Smooth muscle cell of the brain vasculature (primary cell): ENCODE results near the gene MTRF1L.
A peak's percentile ranks its signal among the peaks of the same experiment; 100 is the strongest.
"Not testable (repeated sequence)": the region's sequence is repeated elsewhere in the genome, so short reads cannot be mapped to it uniquely, and the experiment has no call there.

Experiments used
- DNase-seq: peaks from one replicate; pipeline ENCODE4 v3.0.0-alpha.2; 2012; ENCODE audit warnings: low read depth, low spot score

MTRF1L gene

DNA sequence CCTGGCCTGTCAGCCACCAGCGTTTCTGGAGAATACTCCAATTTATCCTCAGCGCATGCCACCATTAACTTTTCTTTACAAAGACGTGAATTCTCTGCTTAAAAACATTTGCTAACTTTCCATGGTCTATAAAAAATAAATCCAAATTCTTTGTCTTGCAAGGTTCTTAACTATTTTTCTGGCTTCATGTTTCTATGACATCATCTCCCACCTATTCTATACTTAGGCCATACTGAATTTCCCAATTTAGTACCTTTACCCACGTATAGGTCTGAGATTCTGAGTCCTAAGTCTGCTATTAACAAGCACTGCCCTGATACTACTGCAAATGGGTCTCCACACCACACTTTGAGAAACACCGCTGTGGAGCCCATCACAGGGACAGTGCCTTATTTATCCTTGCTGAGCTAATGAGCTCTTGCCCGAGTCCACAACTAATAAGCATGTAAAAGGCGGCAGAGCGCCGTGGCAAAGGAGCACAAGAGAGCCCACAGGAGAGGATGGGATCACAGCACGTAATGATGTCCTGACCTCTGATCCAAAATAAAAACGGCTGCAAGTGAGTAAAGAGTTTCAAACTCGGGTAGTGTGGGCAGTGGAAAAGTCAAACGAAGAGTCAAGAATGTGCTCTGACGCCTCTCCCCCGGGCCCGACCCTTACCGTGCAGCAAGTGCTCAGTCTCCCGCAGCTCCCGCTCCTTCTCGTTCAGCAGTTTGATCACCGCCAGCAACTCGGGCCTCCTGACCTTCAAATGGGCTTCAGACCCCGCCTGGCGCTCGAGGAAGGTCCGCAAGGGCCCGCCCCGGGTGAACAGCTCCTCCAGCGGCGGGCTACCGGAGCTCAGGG lies 519 bp downstream of the MTRF1L start:
- DNase-seq, result no peak

DNA sequence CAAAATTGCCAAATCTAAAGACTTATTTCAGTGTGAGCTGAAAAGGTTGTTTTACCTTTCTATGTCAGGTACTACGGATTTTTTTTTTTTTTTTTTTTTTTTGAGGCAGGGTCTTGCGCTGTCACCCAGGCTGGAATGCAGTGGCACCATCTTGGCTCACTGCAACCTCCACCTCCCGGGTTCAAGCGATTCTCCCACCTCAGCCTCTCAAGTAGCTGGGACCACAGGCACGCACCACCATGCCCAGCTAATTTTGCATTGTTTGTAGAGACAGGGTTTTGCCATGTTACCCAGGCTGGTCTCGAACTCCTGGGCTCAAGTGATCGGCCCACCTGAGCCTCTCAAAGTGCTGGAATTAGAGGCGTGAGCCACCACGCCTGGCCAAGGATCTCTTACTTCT lies 1.7 kb downstream of the MTRF1L start:
- DNase-seq, result not testable (repeated sequence)

DNA sequence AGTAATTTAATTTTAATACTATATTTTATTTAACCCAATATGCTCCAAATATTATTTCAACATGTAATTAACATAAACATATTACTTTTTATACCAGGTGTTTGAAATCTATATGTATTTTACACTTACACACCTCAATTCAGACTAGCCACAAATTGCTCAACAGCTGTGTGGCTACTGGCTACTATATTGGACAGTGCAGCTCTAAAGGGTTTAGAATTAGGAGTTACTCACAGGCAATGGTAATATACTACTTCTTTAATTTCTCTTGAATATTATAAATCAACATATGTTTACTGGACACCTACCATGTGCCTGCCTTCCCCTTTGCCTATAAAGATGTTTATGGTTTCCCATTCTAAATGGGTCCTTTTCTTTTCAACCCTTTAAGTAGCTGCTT lies 2.3 kb downstream of the MTRF1L start:
- no peak for DNase-seq

GRCh38 chr6:152999538-152999937 lies 3.0 kb downstream of the MTRF1L start:
- not testable (repeated sequence) for DNase-seq

DNA sequence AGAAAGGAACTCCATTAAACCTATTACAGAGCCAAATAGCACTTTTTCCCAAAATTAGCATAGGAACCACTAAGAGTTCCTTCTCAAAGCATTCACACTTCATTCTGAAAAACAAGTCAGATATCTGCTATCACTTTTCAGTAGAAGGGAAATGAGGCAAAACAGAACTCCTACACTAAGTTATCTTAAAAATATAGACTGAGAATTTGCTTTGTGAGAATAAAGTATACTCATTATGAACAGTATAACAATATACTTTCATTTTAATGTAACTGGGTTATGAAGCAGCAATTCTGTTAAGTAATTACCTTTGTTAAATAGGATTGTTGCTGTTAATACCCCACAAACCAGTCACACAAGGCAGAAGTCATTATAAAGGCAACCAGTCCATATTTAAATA lies 8.7 kb downstream of the MTRF1L start:
- DNase-seq, result no peak

GRCh38 chr6:152993431-152993830 lies 9.1 kb downstream of the MTRF1L start:
- no peak for DNase-seq

- no peak for DNase-seq
These were observed 15.5 kb downstream of the MTRF1L start for GRCh38 chr6:152986978-152987377.

GRCh38 chr6:152985300-152985699 lies 17.2 kb downstream of the MTRF1L start:
- DNase-seq, result not testable (repeated sequence)

GRCh38 chr6:152984513-152984872 lies 18.0 kb downstream of the MTRF1L start:
- no peak for DNase-seq

DNA sequence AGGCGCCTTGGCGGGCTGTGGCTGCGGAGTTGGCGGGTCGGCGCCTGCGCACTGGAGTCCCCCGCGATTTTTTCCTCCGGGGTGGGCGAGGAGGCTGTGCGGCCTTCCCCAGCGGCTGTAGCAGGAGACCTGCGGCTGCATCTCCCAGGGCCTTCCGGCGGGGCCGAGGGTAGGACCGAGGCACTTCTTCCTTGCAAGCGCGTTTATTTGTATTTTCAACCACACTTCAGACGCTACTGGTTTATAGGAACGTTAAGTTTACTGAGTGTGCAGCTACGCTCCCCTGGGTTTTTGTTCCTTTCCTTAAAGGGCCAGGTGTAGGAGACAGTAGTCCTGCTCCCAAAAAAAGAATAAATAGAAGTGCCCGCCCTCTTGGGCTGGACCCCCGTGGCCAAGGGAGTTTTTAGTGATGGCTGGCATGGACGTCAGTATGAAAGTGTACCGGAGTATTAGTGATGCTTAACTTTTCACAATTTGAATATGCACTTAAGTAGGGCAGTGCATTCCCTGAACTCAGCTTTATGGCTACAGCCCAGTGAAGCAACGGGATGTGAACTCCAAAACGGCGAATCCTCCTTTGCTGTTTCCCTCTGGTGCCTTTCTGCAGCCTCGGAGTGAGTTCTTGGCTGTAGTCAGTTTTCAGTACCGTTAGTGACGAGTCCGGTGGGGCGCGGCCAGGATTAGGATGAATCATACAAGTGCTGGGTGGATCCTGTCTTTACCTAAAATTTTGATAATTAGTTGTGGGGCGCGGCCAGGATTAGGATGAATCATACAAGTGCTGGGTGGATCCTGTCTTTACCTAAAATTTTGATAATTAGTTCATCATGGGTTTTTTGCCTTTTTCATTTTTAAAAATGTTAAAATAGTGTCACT lies 18.6 kb downstream of the MTRF1L start:
- DNase-seq, result peak; percentile 87

DNA sequence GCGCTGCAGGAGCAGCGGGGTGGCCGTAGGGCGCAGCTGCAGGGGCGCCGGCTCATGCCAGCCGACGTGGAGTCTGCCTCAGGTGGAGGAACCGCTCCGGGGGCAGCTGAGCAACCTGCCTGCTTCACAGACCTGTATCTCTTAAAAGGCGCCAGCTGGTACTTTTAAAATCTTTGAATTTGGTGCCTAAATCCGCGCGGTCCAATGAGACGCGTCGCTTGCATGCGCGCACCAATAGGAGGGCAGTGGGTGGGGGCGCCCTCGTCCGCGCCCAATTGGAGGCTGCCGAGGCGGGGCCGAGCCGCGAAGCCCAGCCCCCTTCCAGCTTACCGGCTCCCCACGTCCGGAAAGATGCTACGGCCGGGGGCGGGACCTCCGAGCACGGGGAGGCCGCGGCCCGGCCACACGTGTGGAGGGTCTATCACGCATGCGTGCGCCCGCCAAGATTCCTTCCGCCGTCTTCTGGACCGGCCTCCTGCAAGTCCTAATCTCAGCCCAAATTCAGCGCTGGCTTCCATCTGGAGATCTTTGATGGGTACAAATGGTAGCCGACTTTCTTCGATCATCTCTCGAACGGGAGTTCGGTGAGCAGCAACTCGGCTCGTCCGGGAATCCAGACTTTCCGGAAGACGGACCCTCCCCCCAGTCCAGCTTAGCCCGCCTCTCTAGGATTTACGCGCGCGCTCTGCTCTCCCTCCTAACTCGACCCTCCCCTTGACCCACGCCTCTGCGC lies 19.4 kb downstream of the MTRF1L start, which contains the start of gene FBXO5:
FBXO5 (minus strand) TSS at position 138 of the 733 bp plus-strand sequence; CDS start at position 56, 82 bp downstream.
- DNase-seq, result peak; percentile 94

DNA sequence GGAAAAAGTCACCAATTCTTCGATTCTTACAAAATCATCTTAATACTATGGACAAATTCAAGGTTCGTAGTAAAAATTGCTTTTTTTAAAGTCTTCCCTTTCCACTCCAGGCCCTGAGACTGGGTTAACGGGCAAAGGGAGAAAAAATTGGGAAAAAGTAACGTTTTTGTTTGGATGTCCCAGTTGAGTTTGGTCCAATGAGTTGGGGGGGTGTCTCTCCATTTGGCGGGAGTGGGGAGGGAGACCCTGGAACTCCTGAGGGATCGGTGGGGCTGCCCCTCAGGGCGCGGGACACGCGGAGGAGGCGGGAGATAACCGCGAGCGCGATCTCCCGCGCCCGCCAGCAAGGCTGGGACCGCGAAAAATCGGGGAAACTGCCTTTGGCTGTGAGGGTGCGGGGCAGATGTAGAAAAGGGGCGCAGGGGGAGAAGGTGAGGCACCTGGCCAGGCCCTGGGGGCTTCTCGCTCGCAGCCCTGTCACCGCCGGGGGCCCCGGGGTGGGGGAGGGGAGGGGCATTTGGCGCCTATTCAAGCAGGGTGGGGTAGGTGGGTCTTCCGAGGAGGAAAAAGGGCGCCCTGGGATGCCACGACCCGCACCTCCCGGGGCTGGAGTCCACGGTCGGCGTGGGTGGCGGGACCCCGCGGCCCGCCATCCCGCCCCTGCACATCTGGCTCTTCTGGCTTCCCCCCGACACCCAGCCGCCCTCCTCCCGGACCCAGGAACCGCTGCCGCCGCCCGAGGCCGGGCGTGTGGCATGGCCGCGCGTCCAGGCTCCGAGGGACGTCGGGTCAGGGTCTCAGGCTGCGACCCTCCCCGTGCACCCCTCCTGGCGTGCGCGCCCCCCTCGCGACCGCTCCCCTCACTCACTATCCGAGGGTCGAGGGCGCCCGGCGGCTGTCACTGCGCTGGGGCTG lies 20.3 kb downstream of the MTRF1L start:
- no peak for DNase-seq

DNA sequence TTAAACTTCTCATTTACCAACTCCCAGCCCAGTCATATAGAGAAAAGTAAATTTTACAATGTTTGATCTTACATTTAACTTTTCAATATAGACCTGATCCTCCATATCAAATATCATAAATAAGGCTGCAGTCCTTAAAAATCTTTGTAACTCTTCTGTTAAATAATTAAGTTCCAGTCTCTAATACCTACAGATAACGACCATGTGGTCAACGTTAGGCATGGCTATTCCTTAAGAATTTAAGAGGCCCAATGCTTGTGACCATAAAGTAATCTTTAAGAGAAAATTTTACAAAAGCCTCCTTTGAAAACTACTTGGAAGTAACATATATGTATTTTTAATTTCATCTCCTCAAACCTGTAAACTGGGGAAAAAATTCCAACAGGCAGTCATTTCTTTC lies 21.3 kb downstream of the MTRF1L start:
- DNase-seq, result no peak

GRCh38 chr6:152980656-152981055 lies 21.9 kb downstream of the MTRF1L start:
- DNase-seq, result no peak

- DNase-seq, result no peak
These were observed 23.4 kb downstream of the MTRF1L start for GRCh38 chr6:152979116-152979515.

DNA sequence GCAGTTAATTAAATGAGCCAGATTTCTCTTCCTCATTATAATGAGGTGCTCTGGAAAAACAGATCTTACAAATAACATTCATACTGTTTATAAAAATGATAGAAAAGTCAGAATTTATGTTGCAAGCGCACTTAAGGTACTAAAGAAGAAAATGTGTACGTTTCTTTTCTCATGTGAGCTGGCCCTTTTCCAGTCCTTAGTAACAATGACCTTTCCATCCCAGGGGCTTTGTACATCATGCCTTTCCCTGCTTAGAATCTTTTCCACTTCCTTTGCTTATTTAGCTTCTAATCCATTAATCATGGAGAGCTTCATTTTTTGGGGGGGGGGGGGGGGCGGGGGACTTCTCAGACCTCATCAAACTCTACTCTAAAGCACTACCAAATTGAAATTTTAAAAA lies 24.5 kb downstream of the MTRF1L start:
- no peak for DNase-seq

DNA sequence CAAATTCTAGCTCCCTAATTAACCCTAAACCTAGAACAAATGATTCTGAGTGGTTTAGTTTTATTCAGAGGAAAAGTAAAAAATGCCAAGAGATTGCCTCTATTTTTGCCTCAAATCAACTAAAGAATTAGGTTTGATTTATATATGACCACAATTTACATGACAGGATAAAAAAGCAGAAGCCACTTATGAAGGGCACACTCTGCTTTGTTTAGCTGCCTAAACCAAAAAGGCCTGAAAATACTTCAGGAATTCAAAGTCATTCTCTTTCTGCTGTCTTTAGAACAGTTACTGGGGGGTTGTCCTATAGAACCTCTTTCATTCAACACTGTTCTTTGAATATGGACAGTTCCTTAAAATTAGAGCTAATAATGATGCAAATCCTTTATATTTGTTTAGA lies 25.0 kb downstream of the MTRF1L start:
- DNase-seq, result no peak

DNA sequence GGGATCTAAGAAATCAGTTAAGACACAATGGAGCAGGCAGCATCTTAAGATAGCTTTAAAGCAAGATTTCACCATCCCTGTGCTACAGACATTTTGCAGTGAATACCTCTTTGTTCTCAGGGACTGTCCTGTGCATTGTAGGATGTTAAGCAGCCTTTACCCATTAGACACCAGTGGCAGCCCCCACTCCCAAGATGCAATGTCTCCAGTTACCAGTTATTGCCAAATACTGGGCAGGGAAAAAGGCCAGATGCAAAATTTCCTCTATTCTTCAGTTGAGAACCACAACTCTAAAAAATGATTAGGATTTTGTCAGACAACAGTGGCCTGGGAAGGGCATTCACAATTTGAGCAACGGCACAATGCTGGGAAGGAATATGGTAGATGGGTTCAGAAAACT lies 25.8 kb downstream of the MTRF1L start:
- DNase-seq, result no peak

- DNase-seq, result no peak
These were observed 27.1 kb downstream of the MTRF1L start for GRCh38 chr6:152975204-152975915.

DNA sequence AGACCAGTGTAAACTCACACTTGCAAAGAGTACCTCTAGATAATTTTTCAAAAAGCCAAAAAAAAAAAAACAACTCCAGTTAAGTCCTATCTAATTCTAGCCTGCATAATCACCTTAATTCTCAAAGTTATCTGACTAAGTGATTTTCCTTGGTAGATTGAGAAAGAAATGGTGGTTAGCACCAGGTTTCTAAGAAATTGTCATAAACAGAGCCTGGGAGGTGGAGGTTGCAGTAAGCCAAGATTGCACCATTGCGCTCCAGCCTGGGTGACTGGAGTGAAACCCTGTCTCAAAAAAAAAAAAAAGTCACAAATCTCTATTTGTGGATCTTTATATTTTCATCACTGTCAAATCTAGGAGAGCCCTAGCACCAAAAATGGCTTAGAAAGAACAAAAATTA lies 28.6 kb downstream of the MTRF1L start:
- no peak for DNase-seq
